ENCODE results near the gene SLC25A33. TPM values are rescaled to one million over a fixed set of nuclear protein-coding genes. Genes with fewer than 3 reads are reported as not detected.

SLC25A33 gene
- total RNA-seq, 1 donor from 2014 or later: 4.9 TPM

DNA sequence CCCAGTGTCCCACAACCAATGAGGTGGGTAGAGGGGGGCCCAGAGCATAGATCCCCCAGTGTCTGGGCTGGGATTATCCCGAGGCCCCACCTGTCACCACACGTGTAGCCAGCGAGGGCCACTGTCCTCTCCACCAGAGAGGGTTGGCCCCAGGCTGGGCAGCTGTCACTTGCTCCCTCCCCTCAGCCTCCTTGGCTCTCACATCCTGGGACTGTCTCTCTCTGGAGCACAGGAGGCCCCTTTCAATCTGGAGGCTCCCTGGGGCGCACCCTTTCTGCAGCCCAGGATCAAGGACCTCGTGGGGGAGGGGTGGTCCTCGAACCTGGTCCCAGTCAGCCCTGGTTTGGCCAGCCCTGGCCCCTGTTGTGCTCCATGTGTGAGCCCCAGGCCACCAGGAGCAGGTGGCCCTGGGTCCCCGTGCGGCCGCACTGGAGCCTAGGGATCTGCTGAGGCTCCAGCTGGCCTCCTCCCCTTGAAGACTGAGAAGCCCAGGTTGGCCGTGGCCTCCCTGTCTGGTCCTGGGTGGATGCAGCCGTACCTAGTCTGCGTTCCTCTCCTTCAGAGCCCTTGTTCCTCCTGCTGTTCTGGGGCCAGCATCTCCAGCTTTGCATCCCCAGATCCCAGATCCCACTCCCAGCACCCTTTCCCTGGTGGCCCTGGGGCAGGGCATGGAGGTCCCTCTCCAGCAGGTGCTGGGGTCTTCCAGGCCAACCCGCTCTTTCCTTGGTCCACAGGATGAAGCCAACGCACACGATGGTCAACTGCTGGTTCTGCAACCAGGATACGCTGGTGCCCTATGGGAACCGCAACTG lies 56.1 kb downstream of the SLC25A33 start:
- H3K27me3 ChIP-seq: no peaks in the 10 kb centered on the region
- no peak overlapping the region for H3K4me3 ChIP-seq
- no peaks in the 10 kb centered on the region for H3K9me3 ChIP-seq
- ATAC-seq (no peak), DNase-seq (no peak)
- H3K4me1 ChIP-seq: peaks cover 13% of the 10 kb centered on the region
- no peak overlapping the region for H3K27ac ChIP-seq
- intact Hi-C loops (cut with DNase I): no loop called here
- TF ChIP-seq, protein P1, sequence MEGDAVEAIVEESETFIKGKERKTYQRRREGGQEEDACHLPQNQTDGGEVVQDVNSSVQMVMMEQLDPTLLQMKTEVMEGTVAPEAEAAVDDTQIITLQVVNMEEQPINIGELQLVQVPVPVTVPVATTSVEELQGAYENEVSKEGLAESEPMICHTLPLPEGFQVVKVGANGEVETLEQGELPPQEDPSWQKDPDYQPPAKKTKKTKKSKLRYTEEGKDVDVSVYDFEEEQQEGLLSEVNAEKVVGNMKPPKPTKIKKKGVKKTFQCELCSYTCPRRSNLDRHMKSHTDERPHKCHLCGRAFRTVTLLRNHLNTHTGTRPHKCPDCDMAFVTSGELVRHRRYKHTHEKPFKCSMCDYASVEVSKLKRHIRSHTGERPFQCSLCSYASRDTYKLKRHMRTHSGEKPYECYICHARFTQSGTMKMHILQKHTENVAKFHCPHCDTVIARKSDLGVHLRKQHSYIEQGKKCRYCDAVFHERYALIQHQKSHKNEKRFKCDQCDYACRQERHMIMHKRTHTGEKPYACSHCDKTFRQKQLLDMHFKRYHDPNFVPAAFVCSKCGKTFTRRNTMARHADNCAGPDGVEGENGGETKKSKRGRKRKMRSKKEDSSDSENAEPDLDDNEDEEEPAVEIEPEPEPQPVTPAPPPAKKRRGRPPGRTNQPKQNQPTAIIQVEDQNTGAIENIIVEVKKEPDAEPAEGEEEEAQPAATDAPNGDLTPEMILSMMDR (IDR thresholded peaks at IDR 0.05): no peak
- no peaks in the 10 kb centered on the region for H3K36me3 ChIP-seq

DNA sequence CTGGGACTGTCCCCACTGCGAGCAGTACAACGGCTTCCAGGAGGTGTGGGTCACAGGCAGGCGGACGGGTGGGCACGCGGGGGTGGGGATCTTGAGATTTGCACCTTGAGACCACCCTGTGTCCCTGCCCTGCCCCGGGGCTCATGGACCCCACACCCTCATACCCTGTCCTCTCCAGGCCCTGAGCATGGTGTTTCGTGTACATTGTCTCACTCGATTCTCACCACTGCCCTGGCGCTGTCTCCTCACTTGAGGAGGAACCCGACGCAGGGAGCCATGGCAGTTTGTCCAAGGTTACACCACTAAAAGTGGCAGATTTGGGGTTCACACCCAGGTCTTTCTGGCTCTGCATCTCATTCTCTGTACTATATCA lies 56.7 kb downstream of the SLC25A33 start:
- no peak for DNase-seq
- no peak overlapping the region for H3K4me3 ChIP-seq
- ATAC-seq: no peak
- H3K27ac ChIP-seq: no peak overlapping the region
- TF ChIP-seq, protein P1 (IDR thresholded peaks at IDR 0.05): no peak
- intact Hi-C loops (cut with DNase I): no loop called here
- peaks cover 13% of the 10 kb centered on the region for H3K4me1 ChIP-seq
- H3K27me3 ChIP-seq: no peaks in the 10 kb centered on the region
- no peaks in the 10 kb centered on the region for H3K9me3 ChIP-seq
- peaks cover 2% of the 10 kb centered on the region for H3K36me3 ChIP-seq

DNA sequence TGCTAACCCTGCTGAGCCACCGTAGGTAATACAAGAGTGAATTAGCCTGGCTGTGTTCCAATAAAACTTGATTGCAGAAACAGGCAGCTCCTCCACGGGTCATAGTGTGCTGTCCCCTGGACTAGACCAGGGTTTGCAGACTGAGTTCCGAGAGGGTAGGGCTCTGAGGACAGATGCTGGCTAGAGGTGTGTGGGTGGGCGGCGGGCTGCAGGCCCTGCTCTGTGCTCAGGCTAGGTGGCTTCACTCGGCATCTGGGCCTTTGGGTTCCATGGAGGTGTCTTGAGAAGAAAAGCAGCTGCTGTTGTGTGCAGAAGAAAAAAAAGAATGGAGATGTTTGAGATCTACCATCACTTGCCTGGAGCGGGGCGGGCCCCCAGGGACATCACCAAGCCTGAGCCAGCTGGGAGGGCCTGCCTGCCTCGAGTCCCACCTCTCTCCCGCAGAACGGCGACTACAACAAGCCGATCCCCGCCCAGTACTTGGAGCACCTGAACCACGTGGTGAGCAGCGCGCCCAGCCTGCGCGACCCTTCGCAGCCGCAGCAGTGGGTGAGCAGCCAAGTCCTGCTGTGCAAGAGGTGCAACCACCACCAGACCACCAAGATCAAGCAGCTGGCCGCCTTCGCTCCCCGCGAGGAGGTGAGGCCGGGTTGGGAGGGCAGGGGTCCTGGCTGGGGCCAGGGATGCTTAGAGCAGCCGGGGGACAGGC lies 57.3 kb downstream of the SLC25A33 start:
- ATAC-seq (no peak), DNase-seq (peak; percentile 61)
- intact Hi-C loops (cut with DNase I): no loop called here

DNA sequence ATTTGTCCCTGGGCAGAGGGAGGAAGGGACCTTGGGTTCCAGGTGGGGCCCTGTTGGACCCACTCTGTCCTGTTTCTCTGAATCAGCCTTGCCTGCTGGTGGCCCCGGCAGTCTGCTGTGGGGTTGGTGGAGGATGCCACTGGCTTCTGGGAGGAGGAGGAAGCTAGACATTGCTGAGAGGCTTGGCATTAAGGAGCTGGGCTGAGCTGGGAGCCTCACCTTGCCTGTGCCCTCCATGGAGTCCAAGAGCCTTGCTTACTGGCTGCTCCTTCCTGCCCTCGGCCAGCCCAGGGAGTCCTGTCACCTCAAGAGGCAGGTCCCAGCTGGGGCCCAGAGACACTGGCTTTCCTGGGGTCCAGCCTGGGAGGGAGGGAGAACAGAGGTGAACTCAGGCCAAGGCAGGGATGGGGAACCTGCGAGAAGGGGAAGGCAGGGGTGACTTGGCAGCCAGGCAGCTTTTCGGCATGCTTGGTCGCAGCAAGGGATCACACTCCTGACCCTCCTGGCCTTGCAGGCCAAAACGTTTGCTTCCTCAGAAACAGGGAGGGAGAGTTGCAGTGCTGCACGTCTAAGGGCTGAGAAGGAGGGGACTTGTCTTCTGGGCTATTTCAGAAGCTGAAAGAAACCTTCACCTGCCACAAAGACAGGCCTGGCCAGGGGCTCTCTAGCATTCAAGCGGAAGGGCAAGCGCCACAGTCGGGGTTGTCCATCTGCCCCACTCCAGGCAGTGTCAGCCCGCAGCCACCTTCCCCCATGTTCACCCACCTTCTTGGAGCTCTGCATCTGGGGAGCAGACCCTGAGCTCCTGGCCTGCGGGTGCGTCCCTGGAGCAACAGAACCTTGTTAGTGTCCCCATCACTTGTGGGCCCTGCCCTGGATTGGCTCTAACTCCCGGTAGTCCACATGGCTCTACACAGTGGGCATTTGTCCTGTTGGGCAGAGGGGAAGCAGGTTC lies 58.4 kb downstream of the SLC25A33 start:
- intact Hi-C loops (cut with DNase I): no loop called here
- no peak for DNase-seq
- no peaks in the 10 kb centered on the region for H3K9me3 ChIP-seq
- no peak for ATAC-seq
- H3K27me3 ChIP-seq: no peaks in the 10 kb centered on the region
- H3K36me3 ChIP-seq: peaks cover 18% of the 10 kb centered on the region
- TF ChIP-seq, protein P1 (IDR thresholded peaks at IDR 0.05): no peak
- H3K4me1 ChIP-seq: peaks cover 13% of the 10 kb centered on the region
- no peak overlapping the region for H3K27ac ChIP-seq
- no peak overlapping the region for H3K4me3 ChIP-seq

More for the DNA sequence above, 57.3 kb downstream of the SLC25A33 start:
- Histone ChIP-seq H3K27me3 (no peaks in the 10 kb centered on the region), H3K9me3 (no peaks in the 10 kb centered on the region), H3K4me1 (peaks cover 13% of the 10 kb centered on the region), H3K36me3 (peaks cover 8% of the 10 kb centered on the region), H3K4me3 (no peak overlapping the region), H3K27ac (no peak overlapping the region)
- TF ChIP-seq, protein P1 (IDR thresholded peaks at IDR 0.05): no peak

DNA sequence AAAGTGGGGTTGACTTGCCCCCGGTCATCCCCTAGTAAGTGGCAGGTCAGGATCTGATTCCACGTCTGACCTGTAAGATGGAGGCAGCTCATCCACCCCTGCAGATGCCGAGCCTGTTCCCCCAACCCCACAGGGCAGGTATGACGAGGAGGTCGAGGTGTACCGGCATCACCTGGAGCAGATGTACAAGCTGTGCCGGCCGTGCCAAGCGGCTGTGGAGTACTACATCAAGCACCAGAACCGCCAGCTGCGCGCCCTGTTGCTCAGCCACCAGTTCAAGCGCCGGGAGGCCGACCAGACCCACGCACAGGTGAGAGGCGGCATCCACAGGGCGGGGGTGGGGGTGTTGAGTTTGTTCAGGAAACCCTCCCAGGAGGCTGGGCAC lies 59.0 kb downstream of the SLC25A33 start:
- DNase-seq: no peak
- TF ChIP-seq, protein P1 (IDR thresholded peaks at IDR 0.05): no peak
- peaks cover 18% of the 10 kb centered on the region for H3K36me3 ChIP-seq

More for the DNA sequence above, 59.0 kb downstream of the SLC25A33 start:
- Histone ChIP-seq H3K27ac (no peak overlapping the region), H3K27me3 (no peaks in the 10 kb centered on the region), H3K4me3 (no peak overlapping the region), H3K4me1 (peaks cover 8% of the 10 kb centered on the region), H3K9me3 (no peaks in the 10 kb centered on the region)
- no peak for ATAC-seq
- intact Hi-C loops (cut with DNase I): no loop called here
